SKM-1 (cell line): ENCODE data around the gene OR6J1.
"Not testable (repeated sequence)": the region's sequence is repeated elsewhere in the genome, so short reads cannot be mapped to it uniquely, and the experiment has no call there.

Experiments
- DNase-seq: peaks from one replicate; lab custom pipeline; 2025; ENCODE audit not compliant: unreplicated experiment; lab: John Stamatoyannopoulos, UW

OR6J1 gene

GRCh38 chr14:22651586-22651985, 7.4 kb upstream of the OR6J1 start:
- no peak for DNase-seq

GRCh38 chr14:22650960-22651521, 6.9 kb upstream of the OR6J1 start:
- DNase-seq = no peak

- DNase-seq = no peak
Observed at GRCh38 chr14:22650046-22650739, 6.0 kb upstream of the OR6J1 start.

GRCh38 chr14:22648506-22648905, 4.4 kb upstream of the OR6J1 start:
- no peak for DNase-seq

- no peak for DNase-seq
Observed at GRCh38 chr14:22646570-22647254, 2.6 kb upstream of the OR6J1 start.

GRCh38 chr14:22641846-22642245, 2.3 kb downstream of the OR6J1 start:
- DNase-seq = no peak

GRCh38 chr14:22640192-22640591, 4.0 kb downstream of the OR6J1 start:
- no peak for DNase-seq

GRCh38 chr14:22635980-22636379, 8.2 kb downstream of the OR6J1 start:
- DNase-seq = not testable (repeated sequence)

- no peak for DNase-seq
Observed at GRCh38 chr14:22634233-22634900, 9.8 kb downstream of the OR6J1 start.

- no peak for DNase-seq
Observed at GRCh38 chr14:22630486-22630885, 13.7 kb downstream of the OR6J1 start.

- no peak for DNase-seq
Observed at GRCh38 chr14:22630066-22630465, 14.1 kb downstream of the OR6J1 start.

GRCh38 chr14:22629361-22629760, 14.8 kb downstream of the OR6J1 start:
- DNase-seq = no peak

- no peak for DNase-seq
Observed at GRCh38 chr14:22627506-22628263, 16.5 kb downstream of the OR6J1 start.

GRCh38 chr14:22626590-22626989, 17.6 kb downstream of the OR6J1 start:
- no peak for DNase-seq

- no peak for DNase-seq
Observed at GRCh38 chr14:22623047-22623446, 21.1 kb downstream of the OR6J1 start.

GRCh38 chr14:22622255-22622654, 21.9 kb downstream of the OR6J1 start:
- no peak for DNase-seq

GRCh38 chr14:22615765-22616164, 28.4 kb downstream of the OR6J1 start:
- not testable (repeated sequence) for DNase-seq

GRCh38 chr14:22614240-22614799, 29.8 kb downstream of the OR6J1 start:
- no peak for DNase-seq

- DNase-seq = no peak
Observed at GRCh38 chr14:22613736-22614239, 30.4 kb downstream of the OR6J1 start.

GRCh38 chr14:22613106-22613695, 31.0 kb downstream of the OR6J1 start:
- no peak for DNase-seq
